ENCODE measurements around the gene DOK3.

DOK3 gene

GRCh38 chr5:177498013-177498787 lies 11.4 kb downstream of the DOK3 start:
- H3K4me3 ChIP-seq (ENCODE audit: control insufficient read depth, low read depth, low read length): peak overlapping the region; percentile 50
- TF ChIP-seq CTCF (IDR thresholded peaks at IDR 0.05; ENCODE audit: control insufficient read depth, insufficient read depth, low read depth, low read length, missing control alignments): no peak
- no peak for DNase-seq (ENCODE audit: low read depth)

- DNase-seq (ENCODE audit: low read depth): peak; percentile 84
- H3K4me3 ChIP-seq (ENCODE audit: control insufficient read depth, low read depth, low read length): peak within 1 kb of the TSS; percentile 67
- TF ChIP-seq CTCF (IDR thresholded peaks at IDR 0.05; ENCODE audit: control insufficient read depth, insufficient read depth, low read depth, low read length, missing control alignments): peak; percentile 14
Measured at GRCh38 chr5:177497292-177498012, 12.2 kb downstream of the DOK3 start, which contains the start of gene PDLIM7. TSS of gene PDLIM7 (minus strand) at chr5:177497604. CDS start at chr5:177496512, 1,092 bp downstream.

GRCh38 chr5:177496727-177497291 lies 12.8 kb downstream of the DOK3 start:
- peak; percentile 74 for DNase-seq (ENCODE audit: low read depth)
- TF ChIP-seq CTCF (IDR thresholded peaks at IDR 0.05; ENCODE audit: control insufficient read depth, insufficient read depth, low read depth, low read length, missing control alignments): no peak
- H3K4me3 ChIP-seq (ENCODE audit: control insufficient read depth, low read depth, low read length): peak overlapping the region; percentile 67

GRCh38 chr5:177496070-177496726 lies 13.4 kb downstream of the DOK3 start:
- peak overlapping the region; percentile 67 for H3K4me3 ChIP-seq (ENCODE audit: control insufficient read depth, low read depth, low read length)
- peak; percentile 44 for TF ChIP-seq CTCF (IDR thresholded peaks at IDR 0.05; ENCODE audit: control insufficient read depth, insufficient read depth, low read depth, low read length, missing control alignments)

GRCh38 chr5:177495243-177496060 lies 14.2 kb downstream of the DOK3 start:
- H3K4me3 ChIP-seq (ENCODE audit: control insufficient read depth, low read depth, low read length): peak overlapping the region; percentile 67
- DNase-seq (ENCODE audit: low read depth): peak; percentile 46
- TF ChIP-seq CTCF (IDR thresholded peaks at IDR 0.05; ENCODE audit: control insufficient read depth, insufficient read depth, low read depth, low read length, missing control alignments): no peak

More at GRCh38 chr5:177496070-177496726, 13.4 kb downstream of the DOK3 start:
- DNase-seq (ENCODE audit: low read depth): no peak

All from AG09309 (cell line).